ENCODE measurements around the gene LGR5.

- TF ChIP-seq CTCF (IDR thresholded peaks at IDR 0.05) (no peak), POLR2A (IDR thresholded peaks at IDR 0.05) (no peak)
Observed at GRCh38 chr12:71410844-71411243, 28.8 kb upstream of the LGR5 start.

Data from vagina (tissue), 2 donors.